PC-3 (cell line): Measurements from ENCODE around the gene KCTD12.
A peak's percentile ranks its signal among the peaks of the same experiment; 100 is the strongest.

Experiments used
- EZH2 ChIP-seq: fragments of 300-600 bp; sonication (generic); IDR thresholded peaks from one replicate; pipeline ENCODE4 v1.6.1; 2017; ENCODE audit warnings: antibody characterized with exemption, mild to moderate bottlenecking, low read length; ENCODE audit not compliant: unreplicated experiment
- TF ChIP-seq, protein P1 (sequence below): fragments of 300-600 bp; sonication (generic); conservative IDR thresholded peaks from 2 replicates; pipeline ENCODE4 v1.5.1; 2017; ENCODE audit warnings: antibody characterized with exemption, low read depth, mild to moderate bottlenecking, low read length

DNA sequence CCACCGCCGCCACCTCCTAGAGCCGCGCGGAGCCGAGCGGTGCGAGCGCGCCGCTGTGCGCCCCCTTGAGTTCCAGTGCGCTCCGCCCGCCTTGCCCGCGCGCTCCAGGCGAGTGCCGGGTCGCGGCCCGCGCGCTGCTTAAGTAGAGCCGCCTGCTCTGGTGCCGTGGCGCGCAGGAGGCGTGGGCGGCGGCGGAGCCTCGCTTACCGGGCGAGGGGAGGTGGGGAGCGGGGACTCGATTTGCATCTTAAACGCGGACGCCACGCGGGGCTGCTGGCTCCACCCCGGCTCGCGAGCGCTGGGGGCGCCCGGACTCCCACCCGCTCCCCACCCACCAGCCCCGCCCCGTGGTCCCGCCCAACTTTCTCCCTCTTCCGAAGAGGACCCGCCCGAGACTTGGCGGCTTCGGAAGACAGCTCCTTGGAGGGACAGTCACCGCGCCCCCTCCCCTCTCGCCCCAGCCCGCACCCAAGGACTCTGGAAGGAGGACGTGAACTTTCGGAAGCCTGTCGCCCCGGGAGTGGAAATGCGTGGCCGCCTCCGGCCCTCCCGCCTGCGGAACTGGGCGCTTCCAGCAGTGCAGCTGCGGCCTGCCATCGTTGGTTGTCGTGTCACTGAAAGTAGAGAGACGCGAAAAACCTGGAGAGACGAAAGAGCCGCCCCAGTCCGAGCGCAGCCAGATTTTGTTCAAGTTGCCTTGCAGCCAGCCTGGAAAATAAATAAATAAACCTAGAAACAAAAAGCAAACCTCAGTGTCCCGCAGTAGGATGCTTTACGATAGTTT is at the start of gene KCTD12:
- TF ChIP-seq, protein P1, sequence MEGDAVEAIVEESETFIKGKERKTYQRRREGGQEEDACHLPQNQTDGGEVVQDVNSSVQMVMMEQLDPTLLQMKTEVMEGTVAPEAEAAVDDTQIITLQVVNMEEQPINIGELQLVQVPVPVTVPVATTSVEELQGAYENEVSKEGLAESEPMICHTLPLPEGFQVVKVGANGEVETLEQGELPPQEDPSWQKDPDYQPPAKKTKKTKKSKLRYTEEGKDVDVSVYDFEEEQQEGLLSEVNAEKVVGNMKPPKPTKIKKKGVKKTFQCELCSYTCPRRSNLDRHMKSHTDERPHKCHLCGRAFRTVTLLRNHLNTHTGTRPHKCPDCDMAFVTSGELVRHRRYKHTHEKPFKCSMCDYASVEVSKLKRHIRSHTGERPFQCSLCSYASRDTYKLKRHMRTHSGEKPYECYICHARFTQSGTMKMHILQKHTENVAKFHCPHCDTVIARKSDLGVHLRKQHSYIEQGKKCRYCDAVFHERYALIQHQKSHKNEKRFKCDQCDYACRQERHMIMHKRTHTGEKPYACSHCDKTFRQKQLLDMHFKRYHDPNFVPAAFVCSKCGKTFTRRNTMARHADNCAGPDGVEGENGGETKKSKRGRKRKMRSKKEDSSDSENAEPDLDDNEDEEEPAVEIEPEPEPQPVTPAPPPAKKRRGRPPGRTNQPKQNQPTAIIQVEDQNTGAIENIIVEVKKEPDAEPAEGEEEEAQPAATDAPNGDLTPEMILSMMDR: 0 out of 2 replicates have a peak, but pooled peaks have one; percentile 10
- no peak for TF ChIP-seq EZH2
